GM12801 (cell line): ENCODE measurements around the gene SCN2A.

Experiments
- TF ChIP-seq, protein P1 (sequence below): IDR thresholded peaks from one replicate; pipeline ENCODE4 v1.5.1; 2011; ENCODE audit warnings: control low read depth; ENCODE audit not compliant: insufficient read length; ENCODE audit errors: extremely low read depth

Gene SCN2A

DNA sequence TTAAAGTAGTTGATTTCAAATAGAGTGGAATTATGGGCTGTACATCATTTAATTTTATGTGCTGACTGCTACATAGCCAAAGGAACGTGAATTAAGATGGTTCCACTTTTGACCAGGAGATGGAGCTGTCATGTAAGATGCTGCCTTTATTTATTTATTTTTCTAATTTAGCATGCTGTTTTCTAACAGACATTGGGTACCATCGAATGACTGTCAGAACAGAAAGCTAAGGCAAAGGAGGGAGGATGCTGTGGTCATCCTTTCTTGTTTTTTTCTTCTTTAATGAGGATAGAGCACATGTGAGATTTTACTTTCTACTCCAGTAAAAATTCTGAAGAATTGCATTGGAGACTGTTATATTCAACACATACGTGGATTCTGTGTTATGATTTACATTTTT lies at the start of gene SCN2A:
SCN2A (plus strand) TSS at position 185 of the 400 bp plus-strand sequence. CDS start 56,410 bp downstream, outside the sequence.
- TF ChIP-seq, protein P1, sequence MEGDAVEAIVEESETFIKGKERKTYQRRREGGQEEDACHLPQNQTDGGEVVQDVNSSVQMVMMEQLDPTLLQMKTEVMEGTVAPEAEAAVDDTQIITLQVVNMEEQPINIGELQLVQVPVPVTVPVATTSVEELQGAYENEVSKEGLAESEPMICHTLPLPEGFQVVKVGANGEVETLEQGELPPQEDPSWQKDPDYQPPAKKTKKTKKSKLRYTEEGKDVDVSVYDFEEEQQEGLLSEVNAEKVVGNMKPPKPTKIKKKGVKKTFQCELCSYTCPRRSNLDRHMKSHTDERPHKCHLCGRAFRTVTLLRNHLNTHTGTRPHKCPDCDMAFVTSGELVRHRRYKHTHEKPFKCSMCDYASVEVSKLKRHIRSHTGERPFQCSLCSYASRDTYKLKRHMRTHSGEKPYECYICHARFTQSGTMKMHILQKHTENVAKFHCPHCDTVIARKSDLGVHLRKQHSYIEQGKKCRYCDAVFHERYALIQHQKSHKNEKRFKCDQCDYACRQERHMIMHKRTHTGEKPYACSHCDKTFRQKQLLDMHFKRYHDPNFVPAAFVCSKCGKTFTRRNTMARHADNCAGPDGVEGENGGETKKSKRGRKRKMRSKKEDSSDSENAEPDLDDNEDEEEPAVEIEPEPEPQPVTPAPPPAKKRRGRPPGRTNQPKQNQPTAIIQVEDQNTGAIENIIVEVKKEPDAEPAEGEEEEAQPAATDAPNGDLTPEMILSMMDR = no peak

DNA sequence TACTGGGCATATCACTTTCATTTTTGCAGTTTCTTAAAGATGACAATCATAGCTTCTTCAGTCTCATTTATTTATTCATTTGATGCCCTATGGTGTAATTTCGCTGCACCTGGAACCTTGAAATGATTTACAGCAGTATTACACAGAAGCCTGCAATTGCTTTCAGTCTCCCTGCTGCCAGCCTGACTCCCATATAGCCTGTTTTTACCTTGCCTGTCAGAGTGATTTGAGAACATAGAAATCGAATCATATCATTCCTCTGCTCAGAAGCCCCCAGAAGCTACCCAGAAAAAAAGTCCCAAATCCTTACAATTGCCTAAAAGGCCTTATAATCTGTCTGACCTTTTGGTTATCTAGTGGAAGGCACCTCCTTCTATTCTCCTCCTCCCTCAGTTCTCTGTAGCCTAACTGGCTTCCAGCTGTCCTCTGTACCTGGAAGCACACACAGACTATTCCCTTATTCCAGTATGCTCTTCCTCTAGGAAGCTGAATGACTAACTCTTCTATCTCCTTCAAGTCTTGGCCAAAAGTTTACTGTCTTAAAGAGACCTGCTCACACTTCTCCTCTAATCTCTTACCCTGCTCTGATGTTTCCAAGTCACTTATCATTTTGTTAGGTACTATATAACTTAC lies 48.0 kb upstream of the SCN2A start:
- TF ChIP-seq, protein P1 = no peak

DNA sequence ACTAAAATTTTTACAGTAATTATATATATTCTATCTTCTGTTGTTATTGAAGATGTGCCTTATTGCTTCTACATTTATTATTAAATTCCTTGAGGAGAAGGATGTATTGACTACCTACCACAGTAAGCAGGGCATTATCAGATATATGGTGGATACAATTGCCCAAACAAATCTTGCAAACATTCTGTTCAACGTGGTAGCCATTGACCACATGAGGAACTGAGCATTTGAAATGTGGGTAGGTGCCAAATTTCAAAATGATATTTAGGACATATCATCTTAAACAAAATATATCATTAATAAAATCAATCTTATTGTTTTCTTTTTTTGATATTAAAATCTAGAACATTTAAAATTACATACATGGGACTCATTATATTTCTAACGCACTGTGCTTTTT lies 46.5 kb upstream of the SCN2A start:
- TF ChIP-seq, protein P1 = no peak

DNA sequence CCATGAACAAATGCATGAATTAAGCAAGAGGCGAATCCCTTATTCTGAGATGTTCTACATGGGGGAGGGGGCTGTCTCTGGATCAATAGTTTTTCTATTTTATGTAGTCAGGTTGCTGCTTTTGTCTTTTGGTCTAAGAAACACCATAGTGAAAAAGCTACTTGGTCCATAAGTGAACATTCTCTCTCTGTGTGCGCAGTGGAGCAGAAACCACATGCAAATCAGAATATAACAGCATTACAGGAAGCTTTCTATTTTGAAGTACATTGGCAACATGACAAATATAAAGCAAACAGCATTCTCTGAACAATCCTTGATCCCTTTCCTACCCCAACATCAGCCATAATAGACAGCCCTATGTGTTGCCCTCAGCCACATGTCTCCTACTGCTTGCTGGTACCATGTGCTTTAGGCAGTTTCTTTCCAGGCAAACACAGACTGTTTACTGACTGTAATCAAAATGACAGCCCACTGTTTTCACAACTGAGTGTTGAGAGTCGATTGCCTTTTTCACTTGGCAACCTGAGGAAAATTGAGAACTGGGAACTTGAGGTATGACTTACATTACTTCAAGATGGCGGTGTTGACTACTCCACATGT lies 45.9 kb upstream of the SCN2A start:
- TF ChIP-seq, protein P1 = no peak

DNA sequence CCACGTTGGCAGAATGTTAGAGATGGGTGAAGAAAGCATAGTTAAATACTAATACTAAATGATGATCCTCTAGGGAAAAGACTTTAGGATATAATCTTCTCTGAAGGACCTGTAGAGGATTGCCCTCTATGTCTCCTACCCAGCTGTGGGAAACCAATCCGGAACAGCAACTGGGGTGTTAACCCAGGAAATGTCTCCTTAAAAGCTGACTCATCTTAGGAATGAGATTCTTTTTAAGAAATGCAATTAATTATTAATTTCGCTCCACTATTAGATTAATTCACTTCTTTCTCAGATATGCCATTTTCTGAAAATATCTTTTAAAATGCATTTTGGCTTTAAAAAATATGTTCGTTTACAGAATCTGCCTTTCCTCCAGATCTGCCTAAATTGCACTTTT lies 42.8 kb upstream of the SCN2A start:
- TF ChIP-seq, protein P1 = no peak

DNA sequence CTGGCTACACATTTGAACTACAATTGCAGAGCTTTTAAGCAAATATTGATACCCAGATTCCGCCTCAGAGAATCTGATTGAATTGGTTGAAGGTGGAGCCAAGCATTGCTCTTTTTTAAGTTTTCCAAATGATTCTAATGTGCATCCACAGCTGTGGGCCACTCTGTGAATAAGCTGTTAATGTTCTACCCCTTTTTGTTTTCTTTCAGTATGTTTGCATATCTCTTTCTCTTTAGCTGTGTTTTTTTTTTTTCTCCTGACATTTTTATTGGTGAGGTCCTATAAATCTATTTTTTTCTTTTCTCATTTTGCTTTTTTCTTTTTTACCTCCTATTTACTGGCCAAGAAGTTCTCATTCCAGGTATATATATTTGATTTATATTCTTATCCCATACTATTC lies 41.9 kb upstream of the SCN2A start:
- TF ChIP-seq, protein P1 = no peak

DNA sequence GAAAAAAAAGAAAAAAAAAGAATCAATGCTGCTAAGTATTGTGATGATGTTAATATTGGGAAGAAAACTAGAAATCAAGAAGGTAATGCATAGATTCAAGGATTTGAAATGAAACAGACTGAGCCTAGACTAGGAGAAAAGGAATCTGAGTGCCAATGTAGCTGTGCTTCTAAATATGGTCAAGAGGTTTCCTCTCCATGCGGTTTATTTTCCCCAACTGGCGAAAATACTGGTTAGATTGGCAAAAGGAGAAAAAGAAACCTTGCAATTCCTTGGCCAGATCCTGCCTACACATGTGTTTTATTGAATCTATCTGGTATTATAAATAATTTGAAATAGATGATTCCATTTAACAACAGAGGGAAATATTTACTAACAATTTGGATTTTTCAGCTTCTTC lies 41.0 kb upstream of the SCN2A start:
- TF ChIP-seq, protein P1 = no peak
